HL-60/S4 treated with phorbol 12-myristate 13-acetate at 8.2 ng/mL for 4 days and 3 days (cell line): ENCODE data around the gene LRRC43.

Experiments used
- in situ Hi-C: fragments of 300-500 bp; cut with MboI; formaldehyde crosslinking; loops from 2 replicates; pipeline ENCODE4 v1.15.0; 2022; ENCODE audit warnings: low sequenced_read_pairs

The LRRC43 gene

GRCh38 chr12:122182887-122183587 is at the start of gene LRRC43:
LRRC43 (plus strand) TSS chr12:122183123; CDS start chr12:122183145, 22 bp downstream.
- in situ Hi-C loops: no loop called here

- in situ Hi-C loops: no loop called here
These were observed 49.6 kb upstream of the LRRC43 start for GRCh38 chr12:122133192-122133950.

GRCh38 chr12:122135437-122136031 is 47.4 kb upstream of the LRRC43 start:
- in situ Hi-C loops: no loop called here

GRCh38 chr12:122137229-122137628 is 45.7 kb upstream of the LRRC43 start:
- in situ Hi-C loops: no loop called here

GRCh38 chr12:122137681-122138080 is 45.2 kb upstream of the LRRC43 start:
- in situ Hi-C loops: no loop called here

GRCh38 chr12:122138181-122138580 is 44.7 kb upstream of the LRRC43 start:
- in situ Hi-C loops: no loop called here

GRCh38 chr12:122138616-122139015 is 44.3 kb upstream of the LRRC43 start:
- in situ Hi-C loops: no loop called here

- in situ Hi-C loops: no loop called here
These were observed 43.7 kb upstream of the LRRC43 start for GRCh38 chr12:122139266-122139665.

- in situ Hi-C loops: no loop called here
These were observed 43.0 kb upstream of the LRRC43 start for GRCh38 chr12:122139941-122140340.

- in situ Hi-C loops: no loop called here
These were observed 42.3 kb upstream of the LRRC43 start for GRCh38 chr12:122140467-122141257.

- in situ Hi-C loops: no loop called here
These were observed 40.8 kb upstream of the LRRC43 start for GRCh38 chr12:122141911-122142725.

- in situ Hi-C loops: no loop called here
These were observed 40.1 kb upstream of the LRRC43 start for GRCh38 chr12:122142857-122143256.

- in situ Hi-C loops: no loop called here
These were observed 38.0 kb upstream of the LRRC43 start for GRCh38 chr12:122144885-122145284.

GRCh38 chr12:122145505-122146330 is 37.2 kb upstream of the LRRC43 start:
- in situ Hi-C loops: no loop called here

- in situ Hi-C loops: no loop called here
These were observed 35.2 kb upstream of the LRRC43 start for GRCh38 chr12:122147514-122148290.

- in situ Hi-C loops: no loop called here
These were observed 34.3 kb upstream of the LRRC43 start for GRCh38 chr12:122148657-122149056.

- in situ Hi-C loops: no loop called here
These were observed 32.7 kb upstream of the LRRC43 start for GRCh38 chr12:122150127-122150681.

GRCh38 chr12:122152754-122153153 is 30.2 kb upstream of the LRRC43 start:
- in situ Hi-C loops: no loop called here
